GM19193 (cell line): ENCODE measurements around the gene C10orf120.

Experiments
- POLR2A ChIP-seq: IDR thresholded peaks from 4 replicates; pipeline ENCODE4 v1.6.1; 2011; ENCODE audit not compliant: insufficient read depth, insufficient read length; ENCODE audit errors: extremely low read depth

Gene C10orf120

DNA sequence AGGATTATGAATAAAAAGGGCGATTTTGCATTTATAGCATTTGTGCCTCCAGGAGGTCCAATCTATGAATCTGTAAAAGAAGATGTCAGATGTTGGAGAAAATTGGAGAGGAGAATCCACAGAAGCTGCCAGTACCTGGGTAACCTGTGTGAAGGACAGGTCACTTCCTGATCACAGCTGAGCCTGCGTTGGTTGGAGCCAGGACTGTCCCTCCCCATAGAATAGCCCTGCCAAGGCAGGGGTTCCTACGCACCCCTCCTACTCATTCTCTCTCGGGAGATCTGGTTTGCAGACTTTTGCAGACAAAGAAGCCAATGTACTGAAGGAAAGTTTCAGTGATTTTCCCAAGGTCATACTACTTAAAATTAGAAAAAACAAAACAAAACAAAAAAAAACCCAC, 10.3 kb upstream of the C10orf120 start:
- no peak for TF ChIP-seq POLR2A

DNA sequence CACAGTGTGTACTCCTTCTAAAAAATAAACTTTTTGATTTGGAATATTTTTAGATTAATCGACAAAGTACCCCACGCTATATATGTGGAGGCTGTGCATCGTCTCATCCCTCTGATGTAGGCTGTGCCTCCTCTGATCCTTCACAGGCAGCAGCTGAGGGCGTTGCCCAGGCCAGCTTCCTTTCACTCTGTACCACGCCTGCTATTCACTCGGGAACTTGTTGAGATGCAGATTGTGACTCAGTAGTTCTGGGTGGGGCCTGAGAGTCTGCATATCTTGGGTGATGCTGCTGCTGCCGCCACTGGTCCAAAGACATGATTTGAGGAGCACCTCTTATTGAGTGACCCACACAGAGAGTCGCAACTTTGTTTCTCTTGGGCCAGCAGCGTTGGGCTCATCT, 7.9 kb upstream of the C10orf120 start:
- no peak for TF ChIP-seq POLR2A

DNA sequence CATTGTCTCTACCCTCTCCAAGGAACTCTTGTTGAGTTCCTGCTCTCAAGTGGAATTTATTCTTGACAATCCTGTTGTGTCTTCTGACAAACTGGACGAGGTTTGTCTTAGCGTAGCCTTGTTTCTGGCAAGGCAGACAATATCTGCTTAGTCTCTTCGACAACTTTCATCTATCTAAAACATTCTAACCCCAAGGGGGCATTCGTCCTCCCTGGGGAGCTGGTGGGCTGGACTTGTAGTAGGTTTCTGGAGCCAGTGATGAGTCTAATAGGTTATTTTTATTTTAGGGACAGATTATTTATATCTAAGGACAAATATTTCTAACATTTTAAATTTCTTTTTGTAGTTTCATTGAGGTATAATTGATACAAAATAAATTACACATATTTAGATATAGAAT, 7.3 kb upstream of the C10orf120 start:
- TF ChIP-seq POLR2A = no peak

DNA sequence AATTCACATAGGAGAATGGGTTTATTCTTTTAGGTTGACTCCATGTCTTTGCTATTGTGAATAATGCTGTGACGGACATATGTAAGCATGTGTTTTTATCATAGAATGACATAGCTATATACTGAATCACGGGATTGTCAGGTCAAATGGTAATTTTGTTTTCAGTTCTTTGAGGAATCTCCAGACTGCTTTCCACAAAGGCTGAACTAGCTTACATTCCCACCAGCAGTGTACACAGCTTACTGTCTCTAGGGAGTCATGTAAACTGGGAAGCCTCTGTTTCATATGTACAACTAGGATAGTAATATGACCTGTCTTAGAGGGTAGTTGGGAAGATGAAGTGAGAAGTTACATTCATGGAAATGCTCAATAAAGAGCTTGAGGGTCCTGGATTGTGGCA, 6.8 kb upstream of the C10orf120 start:
- TF ChIP-seq POLR2A = no peak

DNA sequence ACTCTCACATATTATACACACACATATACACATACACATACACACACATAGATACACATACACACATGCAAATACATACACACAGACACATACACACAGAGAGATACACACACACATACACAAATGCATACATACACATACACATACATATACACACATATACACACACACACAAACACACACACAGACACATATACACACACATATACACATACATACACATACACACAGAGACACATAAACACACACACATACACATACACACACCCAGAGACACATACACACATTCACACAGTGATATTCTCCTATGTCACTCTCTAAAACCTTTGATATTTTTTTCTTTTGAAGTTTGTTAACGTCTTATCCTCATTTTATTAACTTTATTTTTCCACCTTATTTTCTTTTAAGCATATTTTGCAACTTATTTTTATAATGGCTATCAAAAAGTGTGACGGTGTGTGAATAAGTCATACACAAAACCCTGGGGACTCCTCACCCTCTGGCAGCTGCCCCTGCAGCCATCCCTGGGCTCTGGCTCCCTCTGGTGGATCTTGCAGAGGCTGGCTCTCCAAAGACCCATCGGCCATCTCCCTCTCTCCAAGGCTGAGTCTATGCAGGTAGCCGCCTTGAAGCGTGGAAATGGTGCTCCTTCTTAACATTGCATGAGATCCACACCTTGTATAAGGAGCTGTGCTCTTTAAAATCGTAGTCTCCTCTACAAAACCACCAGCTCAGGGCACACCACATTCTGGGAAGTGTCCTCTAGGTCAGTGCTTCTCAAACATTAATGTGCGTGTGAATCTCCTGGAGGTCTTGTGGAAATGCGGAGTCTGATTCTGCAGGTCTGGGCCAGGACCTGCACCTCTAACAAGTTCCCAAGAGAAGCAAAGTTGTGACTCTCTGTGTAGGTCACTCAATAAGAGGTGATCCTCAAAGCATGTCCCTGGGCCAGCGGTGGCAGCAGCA, 4.1 kb upstream of the C10orf120 start:
- no peak for TF ChIP-seq POLR2A

DNA sequence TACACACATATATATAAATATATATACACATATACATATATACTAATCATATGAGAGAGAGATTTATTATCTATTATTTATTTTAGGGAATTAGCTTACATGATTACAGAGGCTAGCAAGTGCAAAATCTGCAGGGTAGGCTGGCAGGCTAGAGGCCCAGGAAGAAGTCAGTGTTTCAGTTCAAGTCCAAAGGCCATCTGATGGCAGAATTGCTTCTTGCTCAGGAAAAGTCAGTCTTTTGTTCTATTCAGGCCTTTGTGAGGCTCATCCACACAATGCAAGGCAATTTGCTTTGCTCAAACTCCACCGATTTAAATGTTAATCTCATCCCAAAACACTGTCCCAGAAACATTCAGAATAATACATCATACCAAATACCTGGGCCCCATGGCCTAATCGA, 2.6 kb upstream of the C10orf120 start:
- TF ChIP-seq POLR2A = no peak

DNA sequence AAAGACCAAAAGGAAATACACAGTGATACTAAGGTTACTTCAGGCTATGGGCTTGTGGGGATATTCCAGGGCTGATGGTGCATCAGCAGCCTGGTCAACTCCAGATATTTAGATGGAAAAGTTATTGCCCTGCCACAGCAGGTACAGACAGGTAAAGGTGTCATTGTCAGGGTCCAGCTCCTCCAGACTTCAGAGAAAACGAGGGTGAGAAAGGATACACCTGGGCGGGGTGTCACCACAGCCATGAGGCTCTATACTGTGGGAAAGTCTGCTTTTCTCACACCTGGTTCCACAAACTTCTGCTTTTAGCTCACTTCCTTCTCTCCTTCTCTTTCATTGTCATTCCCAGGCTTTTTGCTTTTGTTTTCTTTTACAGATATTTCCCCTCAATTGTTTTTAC, 2.0 kb upstream of the C10orf120 start:
- TF ChIP-seq POLR2A = no peak

DNA sequence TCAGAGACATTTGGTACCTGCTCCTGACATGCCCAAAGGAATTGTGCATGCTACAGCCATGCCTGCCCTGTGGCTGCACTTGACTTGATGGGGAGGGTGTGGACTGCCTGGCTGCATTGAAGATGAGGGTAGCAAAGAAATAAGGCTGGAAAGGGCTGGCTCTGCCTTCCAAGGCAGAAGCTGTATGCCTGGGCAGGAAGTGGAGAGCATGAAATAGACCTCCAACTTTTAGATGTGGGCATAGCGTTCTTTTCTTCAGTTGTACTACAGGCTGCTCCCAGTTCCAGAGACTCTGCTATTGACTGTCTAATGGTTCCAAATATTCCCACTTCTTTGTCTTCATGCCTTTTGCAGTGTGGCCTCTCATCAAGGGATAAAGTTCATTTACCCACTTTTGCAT, 3.0 kb downstream of the C10orf120 start:
- no peak for TF ChIP-seq POLR2A

DNA sequence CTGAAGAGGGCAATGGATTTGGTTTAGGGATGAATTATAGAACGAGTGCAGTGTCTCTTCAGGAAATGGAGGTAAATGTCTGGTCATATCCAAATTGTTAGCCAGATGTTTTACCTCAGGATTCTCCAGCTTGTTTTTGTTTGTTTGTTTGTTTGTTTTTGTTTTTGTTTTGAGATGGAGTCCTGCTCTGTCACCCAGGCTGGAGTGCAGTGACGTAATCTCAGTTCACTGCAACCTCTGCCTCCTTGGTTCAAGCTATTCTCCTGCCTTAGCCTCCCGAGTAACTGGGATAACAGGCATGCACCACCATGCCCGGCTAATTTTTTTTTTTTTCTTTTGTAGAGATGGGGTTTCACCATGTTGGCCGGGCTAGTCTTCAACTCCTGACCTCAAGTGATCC, 6.9 kb downstream of the C10orf120 start:
- no peak for TF ChIP-seq POLR2A

DNA sequence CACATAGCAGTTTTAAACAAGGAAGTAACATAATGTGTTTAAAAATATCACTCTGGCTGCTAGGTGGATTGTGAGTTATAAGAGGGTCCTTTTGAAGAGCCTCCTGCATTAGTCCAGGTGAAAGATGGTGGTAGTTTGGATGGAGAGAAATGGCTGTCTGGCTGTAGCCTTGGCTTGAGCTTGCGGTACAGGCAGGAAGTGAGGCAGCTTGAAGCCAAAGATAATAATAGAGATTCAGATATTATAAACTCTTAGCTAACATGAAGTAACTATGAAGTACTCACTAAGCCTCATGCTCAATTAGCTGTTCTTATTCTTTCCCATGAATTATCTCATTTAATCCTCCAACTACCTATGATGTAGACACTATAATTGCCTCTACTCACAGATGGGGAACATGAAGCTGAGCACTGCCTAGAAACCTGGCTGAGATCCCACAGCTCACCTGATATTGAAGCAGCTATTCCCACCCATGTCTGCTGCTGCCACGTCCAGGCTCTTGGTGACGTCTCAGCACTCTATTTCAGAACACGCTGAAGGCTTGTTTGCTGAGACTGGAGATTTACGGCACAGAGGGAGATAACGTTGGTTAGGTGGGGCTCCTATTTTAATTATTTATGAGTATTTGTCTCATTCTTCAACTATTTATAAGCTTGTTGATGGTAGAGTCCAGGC, 10.4 kb downstream of the C10orf120 start:
- no peak for TF ChIP-seq POLR2A

DNA sequence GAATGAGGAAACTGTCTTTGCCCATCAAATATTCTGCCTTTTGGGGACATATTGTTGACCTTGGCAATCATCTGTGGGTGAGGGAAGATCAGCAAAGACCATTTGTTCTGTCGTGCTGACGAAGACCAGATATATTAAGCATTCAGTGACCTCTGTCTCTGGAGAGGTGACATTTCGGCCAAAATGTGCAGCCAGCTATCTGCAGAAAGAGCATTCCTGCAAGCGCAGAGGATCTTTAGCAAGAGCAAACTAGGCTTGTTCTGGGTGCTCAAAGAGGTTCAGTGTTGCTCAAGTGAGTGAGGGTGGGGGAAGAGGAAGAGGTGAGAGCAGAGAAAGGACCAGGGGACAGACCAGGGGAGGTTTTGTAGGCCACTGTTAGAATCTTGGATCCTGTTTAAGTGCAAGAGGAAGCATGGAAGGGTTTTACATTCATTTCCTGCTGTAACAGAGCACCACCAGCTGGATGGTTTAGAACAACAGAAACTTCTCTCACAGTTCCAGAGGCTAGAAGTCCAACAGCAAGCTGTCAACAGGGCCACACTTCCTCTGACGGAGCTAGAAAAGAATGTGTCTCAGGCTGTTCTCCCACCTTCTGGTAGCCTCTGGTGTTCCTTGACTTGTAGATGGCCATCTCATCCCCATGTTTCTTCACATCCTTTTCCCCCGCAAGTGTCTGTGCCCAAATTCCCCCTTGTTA, 11.2 kb downstream of the C10orf120 start:
- no peak for TF ChIP-seq POLR2A

DNA sequence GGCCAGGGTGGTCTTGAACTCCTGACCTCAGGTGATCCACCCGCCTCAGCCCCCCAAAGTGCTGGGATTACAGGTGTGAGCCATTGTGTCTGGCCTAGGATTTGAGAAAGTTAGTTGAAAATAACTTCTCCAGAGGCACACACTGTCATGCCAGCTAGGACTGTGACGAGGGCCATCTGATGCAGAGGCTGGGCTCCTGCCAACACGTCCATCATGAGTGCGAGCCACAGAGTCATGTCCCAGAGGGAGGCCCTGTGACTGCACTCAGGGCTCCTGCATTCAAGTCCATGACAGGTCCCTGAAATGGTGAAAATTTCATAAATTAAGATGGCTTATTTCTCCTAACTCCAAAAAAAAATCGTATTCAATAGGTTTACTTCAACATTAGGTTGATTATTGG, 17.1 kb downstream of the C10orf120 start:
- TF ChIP-seq POLR2A = no peak

DNA sequence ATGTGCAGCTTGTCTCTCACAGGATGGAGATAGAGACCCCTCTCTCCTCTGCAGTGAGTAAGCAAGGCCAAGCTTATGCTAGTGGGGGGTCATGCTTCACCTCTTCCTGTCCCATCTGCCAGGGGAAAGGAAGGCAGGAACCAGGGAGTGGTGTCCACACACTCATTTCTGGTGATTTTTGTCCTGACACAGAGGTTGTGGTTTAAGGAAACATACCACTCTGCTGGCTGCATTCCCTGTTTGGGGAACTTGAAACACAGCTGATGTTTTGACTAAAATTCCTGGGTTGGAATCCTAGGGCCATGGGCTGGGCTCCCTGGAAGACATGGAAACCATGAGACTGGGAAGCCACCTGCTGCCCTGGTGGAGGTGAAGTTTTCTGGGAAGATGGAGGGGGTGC, 21.4 kb downstream of the C10orf120 start:
- TF ChIP-seq POLR2A = no peak

DNA sequence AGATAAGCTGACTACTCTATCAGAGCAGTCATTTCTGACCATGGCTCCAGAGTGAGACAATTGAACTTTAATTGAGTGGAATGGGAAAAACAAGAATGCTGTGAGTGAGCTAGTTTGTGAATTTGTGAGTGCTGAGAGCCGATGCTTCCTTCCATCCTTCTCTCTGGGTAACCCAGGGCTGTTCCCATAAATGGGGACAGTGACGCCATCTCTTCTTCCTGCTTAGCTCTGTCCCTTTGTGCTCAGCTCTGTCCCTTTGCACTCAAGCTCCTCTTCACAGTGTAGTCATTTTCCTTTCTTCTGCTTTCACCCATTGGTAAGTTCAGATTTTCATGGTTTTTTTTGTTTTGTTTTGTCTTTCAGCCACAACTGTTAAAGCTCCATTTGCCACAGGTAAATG, 24.4 kb downstream of the C10orf120 start:
- no peak for TF ChIP-seq POLR2A

DNA sequence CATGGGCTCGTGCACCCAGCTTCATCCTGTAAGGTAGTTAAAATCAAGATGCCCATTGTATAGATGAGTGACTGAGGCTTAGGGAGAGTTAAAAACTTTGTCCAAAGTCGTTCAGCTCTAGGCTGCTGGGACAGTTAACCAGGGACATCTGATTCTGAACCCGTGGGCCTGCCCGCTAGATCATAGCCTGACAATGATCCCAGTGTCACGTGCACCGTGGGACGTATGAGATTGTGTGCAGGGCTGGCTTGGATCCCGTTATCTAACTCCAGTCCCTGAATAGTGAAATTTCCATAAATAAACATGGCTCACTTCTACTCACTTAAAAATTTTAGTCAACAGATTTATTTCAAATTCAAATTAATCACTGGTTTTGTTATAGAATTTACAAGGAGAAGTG, 24.9 kb downstream of the C10orf120 start:
- TF ChIP-seq POLR2A = no peak
